Esophagus squamous epithelium (tissue), 5 donors: ENCODE data around the gene ERC2. TPM values are rescaled to one million over a fixed set of nuclear protein-coding genes. Genes with fewer than 3 reads are reported as not detected.

Experiments used
- DNase-seq: peaks from one replicate; lab custom pipeline; 2025; lab: John Stamatoyannopoulos, UW
- H3K27ac ChIP-seq, 4 donors: fragments of 200-600 bp; sonication (generic); one replicate each; pipeline ENCODE4 v1.5.1; 2016 to 2019; ENCODE audit warnings: mild to moderate bottlenecking in 1 of 4
- H3K27me3 ChIP-seq, 4 donors: fragments of 200-600 bp; sonication (generic); 1 replicate in 3 of 4; 2 replicates in 1 of 4; pipeline versions ENCODE4 v1.5.1 to v1.6.0; 2017 to 2021; ENCODE audit warnings: antibody characterized with exemption in 1 of 4
- H3K36me3 ChIP-seq, 3 donors: fragments of 200-600 bp; sonication (generic); one replicate each; pipeline ENCODE4 v1.5.1; 2016 to 2019
- H3K4me1 ChIP-seq, 3 donors: fragments of 200-600 bp; sonication (generic); one replicate each; pipeline ENCODE4 v1.5.1; 2017 to 2019
- H3K4me3 ChIP-seq, 4 donors: fragments of 200-600 bp; sonication (generic); 1 replicate in 3 of 4; 2 replicates in 1 of 4; pipeline ENCODE4 v1.5.1; 2016 to 2019; ENCODE audit warnings: mild to moderate bottlenecking in 2 of 4, moderate library complexity in 1 of 4
- H3K9me3 ChIP-seq, 3 donors: fragments of 200-600 bp; sonication (generic); one replicate each; pipeline ENCODE4 v1.5.1; 2016 to 2019
- CTCF ChIP-seq, 6 experiments: fragments of 450-650 bp in 4 of 6; fragments of 200-600 bp in 2 of 6; sonication (generic) in 2 of 6; IDR thresholded peaks; one replicate each; pipeline ENCODE4 v1.5.1; 2016 to 2019; ENCODE audit warnings: antibody characterized with exemption in 6 of 6, mild to moderate bottlenecking in 4 of 6, moderate library complexity in 4 of 6
- POLR2A ChIP-seq, 4 donors: fragments of 450-650 bp; IDR thresholded peaks; one replicate each; pipeline ENCODE4 v1.6.1; 2017; ENCODE audit warnings: antibody characterized with exemption in 4 of 4, mild to moderate bottlenecking in 4 of 4, moderate library complexity in 3 of 4
- WGBS, 2 donors: methylation state at CpG; one replicate each; pipeline ENCODE4 v1.1.5; 2018; 5-methylcytosine and 5-hydroxymethylcytosine counted together
- intact Hi-C: fragments of 100-400 bp; cut with DNase I; formaldehyde crosslinking; loops from one replicate; pipeline ENCODE4 v1.15.0; 2022
- total RNA-seq, 4 donors: library from RNA; depleted of rRNA; stranded (reverse); fragments of >200 nt; gene quantifications; one replicate each; pipeline ENCODE4 v1.1.0, GENCODE V29; 2016
- donor health status: DM: yes; HTN: yes; CAD: no.

Gene ERC2
- total RNA-seq, 4 donors from 2014 or later, result 0.12 to 1.9 (median 0.86) TPM

- H3K27me3 ChIP-seq, result no peaks in the 10 kb centered on the region
- H3K36me3 ChIP-seq, result no peaks in the 10 kb centered on the region
- TF ChIP-seq CTCF (IDR thresholded peaks at IDR 0.05), result no peak
- TF ChIP-seq POLR2A (IDR thresholded peaks at IDR 0.05), result no peak
- no peak overlapping the region for H3K4me3 ChIP-seq
- intact Hi-C loops, result no loop called here
- H3K27ac ChIP-seq, result no peak overlapping the region
- peaks cover 0 to 11% (median 0%) of the 10 kb centered on the region in 3 donors for H3K4me1 ChIP-seq
- WGBS, 2 donors, result 25 to 54% methylated on average over 2 of the region's 2 CpGs
- no peaks in the 10 kb centered on the region for H3K9me3 ChIP-seq
- DNase-seq, result no peak
Measured at GRCh38 chr3:56096999-56097398, 371.3 kb downstream of the ERC2 start.

GRCh38 chr3:56094170-56094569 lies 374.1 kb downstream of the ERC2 start:
- Histone ChIP-seq H3K27me3 (no peaks in the 10 kb centered on the region), H3K36me3 (no peaks in the 10 kb centered on the region), H3K9me3 (no peaks in the 10 kb centered on the region), H3K4me3 (no peak overlapping the region), H3K4me1 (peaks cover 0 to 11% (median 0%) of the 10 kb centered on the region in 3 donors), H3K27ac (no peak overlapping the region)
- no peak for DNase-seq
- intact Hi-C loops, result no loop called here
- TF ChIP-seq CTCF (IDR thresholded peaks at IDR 0.05), result no peak
- TF ChIP-seq POLR2A (IDR thresholded peaks at IDR 0.05), result no peak

- no peaks in the 10 kb centered on the region for H3K27me3 ChIP-seq
- intact Hi-C loops, result no loop called here
- no peaks in the 10 kb centered on the region for H3K36me3 ChIP-seq
- H3K4me3 ChIP-seq, result no peak overlapping the region
- H3K27ac ChIP-seq, result no peak overlapping the region
- no peak for TF ChIP-seq POLR2A (IDR thresholded peaks at IDR 0.05)
- TF ChIP-seq CTCF (IDR thresholded peaks at IDR 0.05), result no peak
- H3K9me3 ChIP-seq, result no peaks in the 10 kb centered on the region
- DNase-seq, result no peak
- WGBS, 2 donors, result 87 to 92% methylated on average over 2 of the region's 2 CpGs
- peaks cover 0 to 20% (median 0%) of the 10 kb centered on the region in 3 donors for H3K4me1 ChIP-seq
Measured at GRCh38 chr3:56089739-56090138, 378.5 kb downstream of the ERC2 start.

- 41 to 46% methylated on average over 10 of the region's 10 CpGs for WGBS, 2 donors
- intact Hi-C loops, result no loop called here
- no peak for DNase-seq
- H3K4me1 ChIP-seq, result peaks cover 0 to 23% (median 0%) of the 10 kb centered on the region in 3 donors
- no peak overlapping the region for H3K4me3 ChIP-seq
- H3K9me3 ChIP-seq, result no peaks in the 10 kb centered on the region
- no peaks in the 10 kb centered on the region for H3K36me3 ChIP-seq
- no peaks in the 10 kb centered on the region for H3K27me3 ChIP-seq
- TF ChIP-seq POLR2A (IDR thresholded peaks at IDR 0.05), result no peak
- no peak for TF ChIP-seq CTCF (IDR thresholded peaks at IDR 0.05)
- H3K27ac ChIP-seq, result peak overlapping the region in 3 of 4 donors; percentile 6 to 30 (median 9)
Measured at GRCh38 chr3:56087451-56088053, 380.7 kb downstream of the ERC2 start.

- Histone ChIP-seq H3K27ac (no peak overlapping the region), H3K27me3 (no peaks in the 10 kb centered on the region), H3K4me3 (no peak overlapping the region), H3K4me1 (peaks cover 0 to 34% (median 0%) of the 10 kb centered on the region in 3 donors), H3K9me3 (no peaks in the 10 kb centered on the region), H3K36me3 (no peaks in the 10 kb centered on the region)
- intact Hi-C loops, result no loop called here
- TF ChIP-seq CTCF (IDR thresholded peaks at IDR 0.05) (no peak), POLR2A (IDR thresholded peaks at IDR 0.05) (no peak)
- DNase-seq, result no peak
- WGBS, 2 donors, result 75 to 77% methylated on average over 1 of the region's 1 CpG
Measured at GRCh38 chr3:56086355-56086754, 381.9 kb downstream of the ERC2 start.
